ENCODE measurements around the gene OOSP4A.

Gene OOSP4A

GRCh38 chr11:59943997-59944714 is 19.7 kb upstream of the OOSP4A start:
- Histone ChIP-seq H4K20me1 (ENCODE audit: insufficient read depth, low read length) (no peaks in the 10 kb centered on the region), H3K9me3 (ENCODE audit: low read length) (no peaks in the 10 kb centered on the region), H3K79me2 (ENCODE audit: insufficient read depth, low read length) (no peaks in the 10 kb centered on the region), H3K36me3 (ENCODE audit: insufficient read depth, low read length) (no peaks in the 10 kb centered on the region), H3K9me2 (ENCODE audit: low read depth, low read length) (no peaks in the 10 kb centered on the region), H3F3A (ENCODE audit: insufficient read depth, low read length) (no peaks in the 10 kb centered on the region), H3K27ac (ENCODE audit: low read depth, low read length, poor library complexity, severe bottlenecking) (no peak overlapping the region), H3K27me3 (ENCODE audit: insufficient read depth, low read length) (no peaks in the 10 kb centered on the region), H3K4me2 (ENCODE audit: low read length) (no peak overlapping the region), H3K4me3 (ENCODE audit: low read depth, low read length, poor library complexity, severe bottlenecking) (no peak overlapping the region), H3K9ac (ENCODE audit: low read length) (no peak overlapping the region), H2AFZ (ENCODE audit: low read length) (no peak overlapping the region), H3K4me1 (ENCODE audit: insufficient read depth, low read length, severe bottlenecking) (no peaks in the 10 kb centered on the region)
- TF ChIP-seq CTCF (IDR thresholded peaks at IDR 0.05; ENCODE audit: low read length) = no peak
- TF ChIP-seq EZH2 (IDR thresholded peaks at IDR 0.05; ENCODE audit: borderline replicate concordance, low read length) = no peak

- H3F3A ChIP-seq (ENCODE audit: insufficient read depth, low read length) = no peaks in the 10 kb centered on the region
- H3K36me3 ChIP-seq (ENCODE audit: insufficient read depth, low read length) = no peaks in the 10 kb centered on the region
- no peaks in the 10 kb centered on the region for H3K9me2 ChIP-seq (ENCODE audit: low read depth, low read length)
- TF ChIP-seq CTCF (IDR thresholded peaks at IDR 0.05; ENCODE audit: low read length) (no peak), EZH2 (IDR thresholded peaks at IDR 0.05; ENCODE audit: borderline replicate concordance, low read length) (no peak)
- no peaks in the 10 kb centered on the region for H3K79me2 ChIP-seq (ENCODE audit: insufficient read depth, low read length)
- H3K4me2 ChIP-seq (ENCODE audit: low read length) = no peak overlapping the region
- no peaks in the 10 kb centered on the region for H4K20me1 ChIP-seq (ENCODE audit: insufficient read depth, low read length)
- H3K9ac ChIP-seq (ENCODE audit: low read length) = no peak overlapping the region
- H3K27me3 ChIP-seq (ENCODE audit: insufficient read depth, low read length) = no peaks in the 10 kb centered on the region
- no peaks in the 10 kb centered on the region for H3K4me1 ChIP-seq (ENCODE audit: insufficient read depth, low read length, severe bottlenecking)
- H2AFZ ChIP-seq (ENCODE audit: low read length) = no peak overlapping the region
- no peak overlapping the region for H3K4me3 ChIP-seq (ENCODE audit: low read depth, low read length, poor library complexity, severe bottlenecking)
- no peaks in the 10 kb centered on the region for H3K9me3 ChIP-seq (ENCODE audit: low read length)
- no peak overlapping the region for H3K27ac ChIP-seq (ENCODE audit: low read depth, low read length, poor library complexity, severe bottlenecking)
Measured at GRCh38 chr11:59944720-59945119, 19.1 kb upstream of the OOSP4A start.

GRCh38 chr11:59953463-59954218 is 10.2 kb upstream of the OOSP4A start:
- Histone ChIP-seq H2AFZ (ENCODE audit: low read length) (no peak overlapping the region), H3F3A (ENCODE audit: insufficient read depth, low read length) (no peaks in the 10 kb centered on the region), H4K20me1 (ENCODE audit: insufficient read depth, low read length) (no peaks in the 10 kb centered on the region), H3K27me3 (ENCODE audit: insufficient read depth, low read length) (no peaks in the 10 kb centered on the region), H3K4me2 (ENCODE audit: low read length) (no peak overlapping the region), H3K27ac (ENCODE audit: low read depth, low read length, poor library complexity, severe bottlenecking) (no peak overlapping the region), H3K4me1 (ENCODE audit: insufficient read depth, low read length, severe bottlenecking) (no peaks in the 10 kb centered on the region), H3K9ac (ENCODE audit: low read length) (no peak overlapping the region), H3K79me2 (ENCODE audit: insufficient read depth, low read length) (no peaks in the 10 kb centered on the region), H3K9me2 (ENCODE audit: low read depth, low read length) (no peaks in the 10 kb centered on the region), H3K36me3 (ENCODE audit: insufficient read depth, low read length) (no peaks in the 10 kb centered on the region), H3K4me3 (ENCODE audit: low read depth, low read length, poor library complexity, severe bottlenecking) (no peak overlapping the region), H3K9me3 (ENCODE audit: low read length) (no peaks in the 10 kb centered on the region)
- TF ChIP-seq CTCF (IDR thresholded peaks at IDR 0.05; ENCODE audit: low read length) = no peak
- no peak for TF ChIP-seq EZH2 (IDR thresholded peaks at IDR 0.05; ENCODE audit: borderline replicate concordance, low read length)

Data from OCI-LY1 (cell line).